Stimulated activated naive B cell treated with anti-CD40 and anti-IgM and Interleukin-4, amounts not matched to agents 10 μg/mL and 1 μg/mL and 100 μg/mL, for 72 hours (primary cell): ENCODE data around the gene WWP2.
A peak's percentile ranks its signal among the peaks of the same experiment; 100 is the strongest.
"Not testable (repeated sequence)": the region's sequence is repeated elsewhere in the genome, so short reads cannot be mapped to it uniquely, and the experiment has no call there.

Source experiments
- ATAC-seq, 2 donors: fragments of 150-1000 bp; cut with Tn5 transposase; replicated peaks; 2 replicates each; pipeline ENCODE4 v1.10.0; 2021; ENCODE audit warnings: moderate library complexity in 1 of 2
- DNase-seq: peaks from one replicate; pipeline ENCODE4 v3.0.0; 2021
- H3K27ac Mint-ChIP-seq: one replicate; pipeline ENCODE4 v1.8.0; 2022; ENCODE audit warnings: mild to moderate bottlenecking, mixed read lengths
- H3K27me3 Mint-ChIP-seq, 2 donors: one replicate each; pipeline ENCODE4 v1.8.0; 2022; ENCODE audit warnings: mixed read lengths in 2 of 2
- H3K36me3 Mint-ChIP-seq, 2 donors: one replicate each; pipeline ENCODE4 v1.8.0; 2022; ENCODE audit warnings: mixed read lengths in 2 of 2, mild to moderate bottlenecking in 1 of 2
- H3K4me1 Mint-ChIP-seq, 2 donors: one replicate each; pipeline ENCODE4 v1.8.0; 2022; ENCODE audit warnings: mixed read lengths in 2 of 2, mild to moderate bottlenecking in 1 of 2
- H3K4me3 Mint-ChIP-seq, 2 donors: one replicate each; pipeline ENCODE4 v1.8.0; 2022; ENCODE audit warnings: mild to moderate bottlenecking in 2 of 2, mixed read lengths in 2 of 2, moderate library complexity in 1 of 2
- H3K9me3 Mint-ChIP-seq, 2 donors: one replicate each; pipeline ENCODE4 v1.8.0; 2022; ENCODE audit warnings: mixed read lengths in 2 of 2, mild to moderate bottlenecking in 1 of 2

WWP2 gene

GRCh38 chr16:69731280-69731679 is 30.9 kb upstream of the WWP2 start:
- not testable (repeated sequence) for H3K9me3 Mint-ChIP-seq, H3K27ac Mint-ChIP-seq, H3K4me3 Mint-ChIP-seq, ATAC-seq, DNase-seq, H3K27me3 Mint-ChIP-seq
- H3K4me1 Mint-ChIP-seq, result peaks cover 9 to 18% of the 10 kb centered on the region in 2 donors
- peaks cover 2 to 10% of the 10 kb centered on the region in 2 donors for H3K36me3 Mint-ChIP-seq

- Mint-ChIP-seq H3K4me1 (peaks cover 1 to 10% of the 10 kb centered on the region in 2 donors), H3K27me3 (no peaks in the 10 kb centered on the region), H3K9me3 (no peaks in the 10 kb centered on the region), H3K27ac (no peak overlapping the region), H3K4me3 (no peak overlapping the region), H3K36me3 (peaks cover 2 to 4% of the 10 kb centered on the region in 2 donors)
- no peak for DNase-seq
- no peak for ATAC-seq
Observed at GRCh38 chr16:69732101-69732500, 30.0 kb upstream of the WWP2 start.

GRCh38 chr16:69741519-69741918 is 20.6 kb upstream of the WWP2 start:
- H3K4me3 Mint-ChIP-seq, result no peak overlapping the region

GRCh38 chr16:69741951-69742904 is 19.9 kb upstream of the WWP2 start:
- Mint-ChIP-seq H3K4me1 (peaks cover 9 to 10% of the 10 kb centered on the region in 2 donors), H3K27me3 (no peaks in the 10 kb centered on the region), H3K4me3 (no peak overlapping the region), H3K9me3 (no peaks in the 10 kb centered on the region), H3K36me3 (peaks cover 45 to 50% of the 10 kb centered on the region in 2 donors), H3K27ac (peak overlapping the region; percentile 79)
- DNase-seq (no peak), ATAC-seq (no peak)

More at GRCh38 chr16:69741519-69741918, 20.6 kb upstream of the WWP2 start:
- Mint-ChIP-seq H3K4me1 (peaks cover 9% of the 10 kb centered on the region in 2 donors), H3K9me3 (no peaks in the 10 kb centered on the region), H3K27ac (no peak overlapping the region), H3K27me3 (no peaks in the 10 kb centered on the region), H3K36me3 (peaks cover 42 to 46% of the 10 kb centered on the region in 2 donors)
- no peak for DNase-seq
- ATAC-seq, result peak in 1 of 2 donors; percentile 36

- DNase-seq (no peak), ATAC-seq (no peak)
- H3K4me1 Mint-ChIP-seq, result peaks cover 14 to 15% of the 10 kb centered on the region in 2 donors
- no peaks in the 10 kb centered on the region for H3K9me3 Mint-ChIP-seq
- peak overlapping the region; percentile 72 for H3K27ac Mint-ChIP-seq
- H3K36me3 Mint-ChIP-seq, result peaks cover 46 to 68% of the 10 kb centered on the region in 2 donors
- H3K27me3 Mint-ChIP-seq, result no peaks in the 10 kb centered on the region
- H3K4me3 Mint-ChIP-seq, result no peak overlapping the region
Observed at GRCh38 chr16:69744363-69745231, 17.5 kb upstream of the WWP2 start.

- ATAC-seq, result no peak
- Mint-ChIP-seq H3K27me3 (no peaks in the 10 kb centered on the region), H3K4me3 (no peak overlapping the region), H3K4me1 (peaks cover 14 to 15% of the 10 kb centered on the region in 2 donors), H3K36me3 (peaks cover 41 to 64% of the 10 kb centered on the region in 2 donors), H3K9me3 (no peaks in the 10 kb centered on the region), H3K27ac (no peak overlapping the region)
- DNase-seq, result no peak
Observed at GRCh38 chr16:69745232-69745612, 16.9 kb upstream of the WWP2 start.

GRCh38 chr16:69745959-69746358 is 16.2 kb upstream of the WWP2 start:
- no peak overlapping the region for H3K4me3 Mint-ChIP-seq
- H3K27me3 Mint-ChIP-seq, result no peaks in the 10 kb centered on the region
- H3K9me3 Mint-ChIP-seq, result no peaks in the 10 kb centered on the region
- peaks cover 37 to 60% of the 10 kb centered on the region in 2 donors for H3K36me3 Mint-ChIP-seq
- no peak for ATAC-seq
- H3K27ac Mint-ChIP-seq, result no peak overlapping the region
- peaks cover 14 to 15% of the 10 kb centered on the region in 2 donors for H3K4me1 Mint-ChIP-seq
- DNase-seq, result no peak

GRCh38 chr16:69747115-69747514 is 15.0 kb upstream of the WWP2 start:
- no peak overlapping the region for H3K4me3 Mint-ChIP-seq
- H3K27me3 Mint-ChIP-seq, result no peaks in the 10 kb centered on the region
- H3K36me3 Mint-ChIP-seq, result peaks cover 34 to 63% of the 10 kb centered on the region in 2 donors
- H3K27ac Mint-ChIP-seq, result peak overlapping the region; percentile 6
- ATAC-seq (no peak), DNase-seq (no peak)
- H3K9me3 Mint-ChIP-seq, result no peaks in the 10 kb centered on the region
- H3K4me1 Mint-ChIP-seq, result peaks cover 14 to 15% of the 10 kb centered on the region in 2 donors

- DNase-seq (no peak), ATAC-seq (no peak)
- Mint-ChIP-seq H3K9me3 (no peaks in the 10 kb centered on the region), H3K27me3 (no peaks in the 10 kb centered on the region), H3K4me3 (no peak overlapping the region), H3K27ac (no peak overlapping the region), H3K36me3 (peaks cover 29 to 58% of the 10 kb centered on the region in 2 donors), H3K4me1 (peaks cover 8 to 24% of the 10 kb centered on the region in 2 donors)
Observed at GRCh38 chr16:69748694-69749345, 13.3 kb upstream of the WWP2 start.

GRCh38 chr16:69754143-69754468 is 8.0 kb upstream of the WWP2 start:
- DNase-seq (no peak), ATAC-seq (no peak)
- peak overlapping the region; percentile 95 to 100 for H3K4me3 Mint-ChIP-seq
- H3K27me3 Mint-ChIP-seq, result peaks cover 5 to 19% of the 10 kb centered on the region in 2 donors
- H3K36me3 Mint-ChIP-seq, result peaks cover 12 to 28% of the 10 kb centered on the region in 2 donors
- H3K27ac Mint-ChIP-seq, result peak overlapping the region; percentile 100
- no peaks in the 10 kb centered on the region for H3K9me3 Mint-ChIP-seq
- H3K4me1 Mint-ChIP-seq, result peaks cover 2 to 25% of the 10 kb centered on the region in 2 donors

GRCh38 chr16:69754469-69755310 is 7.4 kb upstream of the WWP2 start, which contains the start of gene NOB1:
NOB1 (minus strand) TSS chr16:69754926; CDS start chr16:69754910, 16 bp downstream.
- peak; percentile 98 to 99 for ATAC-seq
- Mint-ChIP-seq H3K27ac (peak within 1 kb of the TSS; percentile 100), H3K36me3 (peaks cover 11 to 24% of the 10 kb centered on the region in 2 donors), H3K4me3 (peak within 1 kb of the TSS; percentile 95 to 100), H3K4me1 (peaks cover 4 to 25% of the 10 kb centered on the region in 2 donors), H3K9me3 (no peaks in the 10 kb centered on the region), H3K27me3 (peaks cover 5 to 19% of the 10 kb centered on the region in 2 donors)
- DNase-seq, result peak; percentile 96

GRCh38 chr16:69756705-69757104 is 5.4 kb upstream of the WWP2 start:
- Mint-ChIP-seq H3K4me3 (no peak overlapping the region), H3K36me3 (peaks cover 8 to 19% of the 10 kb centered on the region in 2 donors), H3K27me3 (peaks cover 5 to 19% of the 10 kb centered on the region in 2 donors), H3K4me1 (peaks cover 6 to 25% of the 10 kb centered on the region in 2 donors), H3K27ac (peak overlapping the region; percentile 26), H3K9me3 (no peaks in the 10 kb centered on the region)
- ATAC-seq (no peak), DNase-seq (no peak)

GRCh38 chr16:69757375-69757774 is 4.8 kb upstream of the WWP2 start:
- peaks cover 7 to 15% of the 10 kb centered on the region in 2 donors for H3K36me3 Mint-ChIP-seq

More at GRCh38 chr16:69757375-69757774, 4.8 kb upstream of the WWP2 start:
- H3K9me3 Mint-ChIP-seq, ATAC-seq, DNase-seq, H3K27ac Mint-ChIP-seq, H3K4me3 Mint-ChIP-seq: not testable (repeated sequence)
- H3K27me3 Mint-ChIP-seq, result peaks cover 5 to 19% of the 10 kb centered on the region in 2 donors
- peaks cover 8 to 27% of the 10 kb centered on the region in 2 donors for H3K4me1 Mint-ChIP-seq
